Sigmoid colon (tissue), 7 donors: ENCODE data around the gene LRP1B. TPM values are rescaled to one million over a fixed set of nuclear protein-coding genes. Genes with fewer than 3 reads are reported as not detected.

Experiments used
- DNase-seq: peaks from one replicate; pipeline ENCODE4 v3.0.0-alpha.2; 2019
- H3K27ac ChIP-seq, 4 donors: fragments of 200-600 bp; sonication (generic); one replicate each; pipeline ENCODE4 v1.5.1; 2016 to 2019; ENCODE audit warnings: mild to moderate bottlenecking in 1 of 4
- H3K27me3 ChIP-seq, 3 donors: fragments of 200-600 bp; sonication (generic); one replicate each; pipeline ENCODE4 v1.5.1; 2019; ENCODE audit warnings: mild to moderate bottlenecking in 1 of 3
- H3K36me3 ChIP-seq, 4 donors: fragments of 200-600 bp; sonication (generic); one replicate each; pipeline ENCODE4 v1.5.1; 2016 to 2019
- H3K4me1 ChIP-seq, 4 donors: fragments of 200-600 bp; sonication (generic); one replicate each; pipeline ENCODE4 v1.5.1; 2017 to 2019
- H3K4me3 ChIP-seq, 4 donors: fragments of 200-600 bp; sonication (generic); one replicate each; pipeline ENCODE4 v1.5.1; 2017 to 2019; ENCODE audit warnings: mild to moderate bottlenecking in 2 of 4, moderate library complexity in 1 of 4
- H3K9me3 ChIP-seq, 4 donors: fragments of 200-600 bp in 3 of 4; sonication (generic) in 3 of 4; one replicate each; pipeline versions ENCODE4 v1.5.1 to v1.6.1; 2013 to 2019
- CTCF ChIP-seq, 4 experiments: fragments of 450-650 bp in 3 of 4; fragments of 200-600 bp in 1 of 4; IDR thresholded peaks; one replicate each; pipeline ENCODE4 v1.5.1; 2016 to 2019; ENCODE audit warnings: antibody characterized with exemption in 4 of 4, mild to moderate bottlenecking in 3 of 4, moderate library complexity in 2 of 4
- EP300 ChIP-seq, 4 donors: sonication (generic); formaldehyde crosslinking; IDR thresholded peaks; one replicate each; pipeline ENCODE4 v1.6.1; 2017; ENCODE audit warnings: antibody characterized with exemption in 4 of 4
- POLR2A ChIP-seq, 2 donors: fragments of 450-650 bp; IDR thresholded peaks; one replicate each; pipeline ENCODE4 v1.6.1; 2016; ENCODE audit warnings: antibody characterized with exemption in 2 of 2, mild to moderate bottlenecking in 2 of 2, moderate library complexity in 2 of 2
- POLR2AphosphoS5 ChIP-seq, 4 donors: sonication (generic); formaldehyde crosslinking; IDR thresholded peaks; one replicate each; pipeline ENCODE4 v1.6.1; 2017; ENCODE audit warnings: antibody characterized with exemption in 4 of 4
- WGBS, 2 donors: extraction: QIAGEN DNeasy Blood & Tissue Kit; methylation state at CpG; one replicate each; pipeline ENCODE4 v1.1.7; 2013; 5-methylcytosine and 5-hydroxymethylcytosine counted together
- intact Hi-C: fragments of 100-400 bp; cut with DNase I; formaldehyde crosslinking; loops from one replicate; pipeline ENCODE4 v1.15.1; 2023
- polyA plus RNA-seq, 3 donors: library from polyadenylated mRNA; stranded (reverse); fragments of 200-250 nt; gene quantifications; one replicate each; pipeline ENCODE4 v1.2.3, GENCODE V29; 2013
- total RNA-seq, 4 donors: library from RNA; depleted of rRNA; stranded (reverse); fragments of >200 nt; gene quantifications; one replicate each; pipeline ENCODE4 v1.1.0, GENCODE V29; 2016
- donor health status: healthy with polysubstance abuse.
- donor health status: Bipolar disorder and iron deficiency.
- donor health status: healthy.

Gene LRP1B
- total and polyA plus RNA-seq, 7 donors = 0.06 to 5.1 (median 2.0) TPM; not detected in 1

- no peak for DNase-seq
- Histone ChIP-seq H3K27me3 (no peaks in the 10 kb centered on the region), H3K9me3 (no peaks in the 10 kb centered on the region), H3K4me1 (no peaks in the 10 kb centered on the region), H3K4me3 (no peak overlapping the region), H3K36me3 (no peaks in the 10 kb centered on the region), H3K27ac (no peak overlapping the region)
- intact Hi-C loops = no loop called here
- 82 to 84% methylated on average over 7 of the region's 7 CpGs for WGBS, 2 donors
- TF ChIP-seq POLR2AphosphoS5 (IDR thresholded peaks at IDR 0.05) (no peak), CTCF (IDR thresholded peaks at IDR 0.05) (no peak), EP300 (IDR thresholded peaks at IDR 0.05) (no peak), POLR2A (IDR thresholded peaks at IDR 0.05) (no peak)
Observed at GRCh38 chr2:141455211-141455826, 675.5 kb downstream of the LRP1B start.

- WGBS, 2 donors = 89 to 91% methylated on average over 17 of the region's 17 CpGs
- no peak overlapping the region for H3K27ac ChIP-seq
- intact Hi-C loops = no loop called here
- no peak for TF ChIP-seq EP300 (IDR thresholded peaks at IDR 0.05)
- TF ChIP-seq CTCF (IDR thresholded peaks at IDR 0.05) = no peak
- no peak for TF ChIP-seq POLR2A (IDR thresholded peaks at IDR 0.05)
- TF ChIP-seq POLR2AphosphoS5 (IDR thresholded peaks at IDR 0.05) = no peak
- H3K27me3 ChIP-seq = no peaks in the 10 kb centered on the region
- no peaks in the 10 kb centered on the region for H3K36me3 ChIP-seq
- no peak overlapping the region for H3K4me3 ChIP-seq
- no peaks in the 10 kb centered on the region for H3K4me1 ChIP-seq
- no peaks in the 10 kb centered on the region for H3K9me3 ChIP-seq
- no peak for DNase-seq
Observed at GRCh38 chr2:141440072-141440635, 690.7 kb downstream of the LRP1B start.

- DNase-seq = no peak
- no peaks in the 10 kb centered on the region for H3K27me3 ChIP-seq
- TF ChIP-seq CTCF (IDR thresholded peaks at IDR 0.05) (no peak), POLR2AphosphoS5 (IDR thresholded peaks at IDR 0.05) (no peak), EP300 (IDR thresholded peaks at IDR 0.05) (no peak), POLR2A (IDR thresholded peaks at IDR 0.05) (no peak)
- intact Hi-C loops = no loop called here
- H3K9me3 ChIP-seq = no peaks in the 10 kb centered on the region
- H3K4me3 ChIP-seq = no peak overlapping the region
- H3K27ac ChIP-seq = no peak overlapping the region
- H3K4me1 ChIP-seq = no peaks in the 10 kb centered on the region
- H3K36me3 ChIP-seq = no peaks in the 10 kb centered on the region
Observed at GRCh38 chr2:141439524-141439923, 691.3 kb downstream of the LRP1B start.

- intact Hi-C loops = no loop called here
- H3K27me3 ChIP-seq = no peaks in the 10 kb centered on the region
- H3K27ac ChIP-seq = no peak overlapping the region
- no peak for DNase-seq
- no peaks in the 10 kb centered on the region for H3K9me3 ChIP-seq
- H3K36me3 ChIP-seq = no peaks in the 10 kb centered on the region
- TF ChIP-seq POLR2AphosphoS5 (IDR thresholded peaks at IDR 0.05) (no peak), POLR2A (IDR thresholded peaks at IDR 0.05) (no peak), CTCF (IDR thresholded peaks at IDR 0.05) (no peak), EP300 (IDR thresholded peaks at IDR 0.05) (no peak)
- no peak overlapping the region for H3K4me3 ChIP-seq
- 60 to 83% methylated on average over 1 of the region's 1 CpG for WGBS, 2 donors
- H3K4me1 ChIP-seq = no peaks in the 10 kb centered on the region
Observed at GRCh38 chr2:141438536-141438935, 692.3 kb downstream of the LRP1B start.

GRCh38 chr2:141437521-141437920 lies 693.3 kb downstream of the LRP1B start:
- Histone ChIP-seq H3K9me3 (no peaks in the 10 kb centered on the region), H3K4me3 (no peak overlapping the region), H3K27ac (no peak overlapping the region), H3K4me1 (no peaks in the 10 kb centered on the region), H3K36me3 (no peaks in the 10 kb centered on the region), H3K27me3 (no peaks in the 10 kb centered on the region)
- TF ChIP-seq POLR2A (IDR thresholded peaks at IDR 0.05) = no peak
- TF ChIP-seq EP300 (IDR thresholded peaks at IDR 0.05) = no peak
- no peak for TF ChIP-seq CTCF (IDR thresholded peaks at IDR 0.05)
- TF ChIP-seq POLR2AphosphoS5 (IDR thresholded peaks at IDR 0.05) = no peak
- no peak for DNase-seq
- 80 to 90% methylated on average over 1 of the region's 1 CpG for WGBS, 2 donors
- intact Hi-C loops = no loop called here
